ENCODE measurements around the gene CCDC12.
"Not testable (repeated sequence)": the region's sequence is repeated elsewhere in the genome, so short reads cannot be mapped to it uniquely, and the experiment has no call there.

Gene CCDC12

GRCh38 chr3:46972396-46972795 lies 4.1 kb downstream of the CCDC12 start:
- no peaks in the 10 kb centered on the region; the same call in 1 of the 2 replicates for H3K4me1 ChIP-seq (ENCODE audit: control insufficient read depth, insufficient read depth, low read length)
- H3K27ac ChIP-seq (ENCODE audit: low read depth, low read length) = no peak overlapping the region
- H3K9me3 ChIP-seq (ENCODE audit: control insufficient read depth, insufficient read depth, low read length) = no peaks in the 10 kb centered on the region
- no peaks in the 10 kb centered on the region for H3K27me3 ChIP-seq (ENCODE audit: control insufficient read depth, insufficient read depth, low read length)
- H3K9ac ChIP-seq (ENCODE audit: low read depth, low read length) = no peak overlapping the region
- H3K4me3 ChIP-seq (ENCODE audit: low read depth, low read length) = no peak overlapping the region
- H3K36me3 ChIP-seq (ENCODE audit: control insufficient read depth, insufficient read depth, low read length) = peaks cover 24% of the 10 kb centered on the region

GRCh38 chr3:46971742-46972141 lies 4.8 kb downstream of the CCDC12 start:
- Histone ChIP-seq H3K27ac (ENCODE audit: low read depth, low read length) (no peak overlapping the region), H3K36me3 (ENCODE audit: control insufficient read depth, insufficient read depth, low read length) (peaks cover 24% of the 10 kb centered on the region), H3K9ac (ENCODE audit: low read depth, low read length) (no peak overlapping the region), H3K4me1 (ENCODE audit: control insufficient read depth, insufficient read depth, low read length) (no peaks in the 10 kb centered on the region), H3K27me3 (ENCODE audit: control insufficient read depth, insufficient read depth, low read length) (no peaks in the 10 kb centered on the region), H3K4me3 (ENCODE audit: low read depth, low read length) (no peak overlapping the region), H3K9me3 (ENCODE audit: control insufficient read depth, insufficient read depth, low read length) (no peaks in the 10 kb centered on the region)

DNA sequence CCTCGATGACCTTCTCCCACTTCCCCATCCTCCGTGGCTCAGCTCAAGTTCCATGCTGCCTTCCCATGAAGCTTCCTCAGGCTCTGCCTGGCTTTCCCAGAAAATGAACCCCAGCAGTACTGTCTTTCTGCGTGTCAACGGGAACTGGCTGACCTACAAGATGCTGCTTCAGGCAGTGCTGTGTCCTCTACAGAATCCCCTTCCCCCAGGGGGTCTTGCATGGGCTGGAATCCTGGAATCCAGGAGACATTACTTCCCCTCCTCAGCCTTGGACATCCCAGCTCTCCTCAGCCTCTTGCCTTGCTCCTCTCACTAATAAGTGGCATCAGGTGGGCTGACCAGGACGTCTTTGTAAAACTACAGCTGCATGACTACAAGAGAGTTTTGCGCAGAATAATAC lies 5.4 kb downstream of the CCDC12 start:
- H3K9me3 ChIP-seq (ENCODE audit: control insufficient read depth, insufficient read depth, low read length) = no peaks in the 10 kb centered on the region
- no peaks in the 10 kb centered on the region for H3K4me1 ChIP-seq (ENCODE audit: control insufficient read depth, insufficient read depth, low read length)
- H3K27me3 ChIP-seq (ENCODE audit: control insufficient read depth, insufficient read depth, low read length) = no peaks in the 10 kb centered on the region
- H3K4me3 ChIP-seq (ENCODE audit: low read depth, low read length) = no peak overlapping the region
- H3K9ac ChIP-seq (ENCODE audit: low read depth, low read length) = no peak overlapping the region
- H3K36me3 ChIP-seq (ENCODE audit: control insufficient read depth, insufficient read depth, low read length) = peaks cover 24% of the 10 kb centered on the region
- H3K27ac ChIP-seq (ENCODE audit: low read depth, low read length) = no peak overlapping the region

DNA sequence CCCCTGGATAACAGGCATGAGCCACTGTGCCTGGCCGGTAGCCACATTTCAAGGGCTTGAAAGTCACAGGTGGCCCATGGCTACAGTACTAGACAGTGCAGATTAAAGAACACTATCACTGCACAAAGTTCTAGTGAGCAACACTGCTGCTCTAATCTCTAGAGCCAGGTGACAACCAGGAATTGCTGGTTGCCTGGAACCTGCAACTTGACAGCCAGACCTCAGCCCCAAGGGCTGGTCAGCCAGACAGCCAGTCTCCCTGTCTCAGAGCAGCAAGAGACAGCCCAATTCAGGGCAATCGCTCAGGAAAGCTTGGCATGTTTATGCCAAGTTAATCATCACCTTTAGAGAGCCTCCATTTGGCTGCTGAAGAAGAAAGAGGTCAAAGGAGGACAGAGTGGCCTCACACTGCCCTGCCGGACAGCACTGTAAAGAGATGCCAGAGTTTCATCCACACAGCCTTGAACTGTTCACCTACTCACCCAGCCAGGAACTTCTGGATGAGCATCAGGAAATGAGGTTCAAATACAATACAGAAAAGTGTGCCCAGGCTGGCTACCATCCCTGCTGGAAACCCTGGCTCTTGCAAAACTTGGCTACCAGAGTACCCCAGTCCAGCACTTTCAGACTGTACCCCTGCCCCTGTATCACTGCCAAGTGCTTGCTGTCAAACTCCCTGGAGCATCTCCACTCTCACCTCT lies 6.0 kb downstream of the CCDC12 start:
- H3K36me3 ChIP-seq (ENCODE audit: control insufficient read depth, insufficient read depth, low read length) = peaks cover 30% of the 10 kb centered on the region
- H3K9ac ChIP-seq (ENCODE audit: low read depth, low read length) = no peak overlapping the region
- no peaks in the 10 kb centered on the region for H3K4me1 ChIP-seq (ENCODE audit: control insufficient read depth, insufficient read depth, low read length)
- H3K4me3 ChIP-seq (ENCODE audit: low read depth, low read length) = no peak overlapping the region
- no peaks in the 10 kb centered on the region for H3K9me3 ChIP-seq (ENCODE audit: control insufficient read depth, insufficient read depth, low read length)
- no peaks in the 10 kb centered on the region for H3K27me3 ChIP-seq (ENCODE audit: control insufficient read depth, insufficient read depth, low read length)
- no peak overlapping the region for H3K27ac ChIP-seq (ENCODE audit: low read depth, low read length)

- 0 out of 2 replicates have a peak, but pooled peaks cover 4% of the 10 kb centered on the region for H3K4me1 ChIP-seq (ENCODE audit: control insufficient read depth, insufficient read depth, low read length)
- no peaks in the 10 kb centered on the region for H3K27me3 ChIP-seq (ENCODE audit: control insufficient read depth, insufficient read depth, low read length)
- no peak overlapping the region for H3K4me3 ChIP-seq (ENCODE audit: low read depth, low read length)
- H3K36me3 ChIP-seq (ENCODE audit: control insufficient read depth, insufficient read depth, low read length) = peaks cover 28% of the 10 kb centered on the region
- no peak overlapping the region for H3K9ac ChIP-seq (ENCODE audit: low read depth, low read length)
- H3K9me3 ChIP-seq (ENCODE audit: control insufficient read depth, insufficient read depth, low read length) = no peaks in the 10 kb centered on the region
- no peak overlapping the region for H3K27ac ChIP-seq (ENCODE audit: low read depth, low read length)
Measured at GRCh38 chr3:46968783-46969428, 7.6 kb downstream of the CCDC12 start.

GRCh38 chr3:46966811-46967210 lies 9.7 kb downstream of the CCDC12 start:
- Histone ChIP-seq H3K4me1 (ENCODE audit: control insufficient read depth, insufficient read depth, low read length) (0 out of 2 replicates have a peak, but pooled peaks cover 4% of the 10 kb centered on the region), H3K4me3 (ENCODE audit: low read depth, low read length) (no peak overlapping the region), H3K27ac (ENCODE audit: low read depth, low read length) (no peak overlapping the region), H3K27me3 (ENCODE audit: control insufficient read depth, insufficient read depth, low read length) (no peaks in the 10 kb centered on the region), H3K9me3 (ENCODE audit: control insufficient read depth, insufficient read depth, low read length) (peaks cover 4% of the 10 kb centered on the region; the same call in 1 of the 2 replicates), H3K9ac (ENCODE audit: low read depth, low read length) (no peak overlapping the region), H3K36me3 (ENCODE audit: control insufficient read depth, insufficient read depth, low read length) (peaks cover 32% of the 10 kb centered on the region)

DNA sequence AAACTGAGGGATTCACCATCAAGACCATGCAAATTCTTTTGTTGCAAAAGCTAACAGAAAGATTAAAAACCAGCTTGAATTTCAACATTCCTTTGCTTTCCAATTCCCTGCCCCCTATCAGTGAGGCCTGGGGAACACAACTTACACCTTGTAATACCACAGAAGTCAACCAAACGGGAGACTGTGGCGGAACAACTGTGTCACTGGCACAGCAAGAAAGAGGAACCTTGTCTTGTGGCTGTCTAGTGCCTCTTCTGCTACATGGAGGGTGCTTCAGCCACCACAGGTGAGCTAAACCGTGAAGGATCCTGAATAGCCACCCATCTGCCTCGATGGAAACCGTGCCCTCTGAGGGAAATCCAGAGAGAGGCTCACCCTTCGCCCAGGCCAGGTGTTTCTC lies 11.4 kb downstream of the CCDC12 start:
- Histone ChIP-seq H3K9ac (ENCODE audit: low read depth, low read length) (no peak overlapping the region), H3K9me3 (ENCODE audit: control insufficient read depth, insufficient read depth, low read length) (peaks cover 4% of the 10 kb centered on the region; the same call in 1 of the 2 replicates), H3K4me3 (ENCODE audit: low read depth, low read length) (no peak overlapping the region; the same call in 1 of the 2 replicates), H3K4me1 (ENCODE audit: control insufficient read depth, insufficient read depth, low read length) (peaks cover 11% of the 10 kb centered on the region), H3K36me3 (ENCODE audit: control insufficient read depth, insufficient read depth, low read length) (peaks cover 18% of the 10 kb centered on the region), H3K27ac (ENCODE audit: low read depth, low read length) (peak overlapping the region; percentile 51), H3K27me3 (ENCODE audit: control insufficient read depth, insufficient read depth, low read length) (no peaks in the 10 kb centered on the region)

- H3K27ac ChIP-seq (ENCODE audit: low read depth, low read length); H3K9ac ChIP-seq (ENCODE audit: low read depth, low read length); H3K27me3 ChIP-seq (ENCODE audit: control insufficient read depth, insufficient read depth, low read length); H3K4me3 ChIP-seq (ENCODE audit: low read depth, low read length); H3K9me3 ChIP-seq (ENCODE audit: control insufficient read depth, insufficient read depth, low read length): not testable (repeated sequence)
- H3K4me1 ChIP-seq (ENCODE audit: control insufficient read depth, insufficient read depth, low read length) = peaks cover 13% of the 10 kb centered on the region
- peaks cover 18% of the 10 kb centered on the region for H3K36me3 ChIP-seq (ENCODE audit: control insufficient read depth, insufficient read depth, low read length)
Measured at GRCh38 chr3:46964038-46964590, 12.4 kb downstream of the CCDC12 start.

DNA sequence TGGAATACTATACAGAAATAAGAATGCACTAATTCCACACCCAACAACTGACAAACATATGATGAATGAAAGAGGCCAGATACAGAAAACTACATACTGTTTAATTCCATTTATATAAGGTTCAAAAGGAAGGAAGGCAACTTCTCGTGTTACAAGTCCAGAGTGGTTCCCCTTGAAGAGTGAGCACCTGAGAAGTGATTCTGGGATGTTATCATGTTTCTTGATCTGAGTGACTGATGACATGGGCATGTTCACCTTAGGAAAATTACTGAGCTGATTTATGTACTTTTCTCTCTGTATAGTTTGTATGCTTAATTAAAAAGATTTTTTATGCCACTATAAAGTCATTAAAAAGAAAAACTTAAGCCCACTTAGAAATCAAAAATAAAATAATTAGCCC lies 13.6 kb downstream of the CCDC12 start:
- Histone ChIP-seq H3K27ac (ENCODE audit: low read depth, low read length) (no peak overlapping the region), H3K36me3 (ENCODE audit: control insufficient read depth, insufficient read depth, low read length) (peaks cover 18% of the 10 kb centered on the region)

DNA sequence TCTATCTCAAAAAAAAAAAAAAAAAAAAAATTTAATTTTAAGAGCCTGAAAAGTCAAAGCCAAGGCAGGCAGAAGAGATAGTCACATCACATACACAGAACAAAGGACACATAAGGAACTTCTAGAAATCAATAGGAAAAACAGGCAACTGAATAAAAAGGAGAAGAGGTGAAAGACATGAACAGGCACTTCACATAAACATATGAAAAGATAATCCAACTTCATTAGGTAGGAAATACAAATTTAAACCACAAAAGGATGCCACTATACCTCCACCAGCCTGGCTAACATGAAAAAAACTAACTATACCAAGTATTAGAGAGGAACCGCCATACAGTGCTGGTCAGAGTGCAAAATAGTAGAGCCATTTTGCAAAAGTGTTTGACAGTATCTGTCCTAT lies 14.1 kb downstream of the CCDC12 start:
- Histone ChIP-seq H3K4me1 (ENCODE audit: control insufficient read depth, insufficient read depth, low read length) (peaks cover 13% of the 10 kb centered on the region), H3K36me3 (ENCODE audit: control insufficient read depth, insufficient read depth, low read length) (peaks cover 18% of the 10 kb centered on the region), H3K27me3 (ENCODE audit: control insufficient read depth, insufficient read depth, low read length) (no peaks in the 10 kb centered on the region), H3K4me3 (ENCODE audit: low read depth, low read length) (no peak overlapping the region), H3K9ac (ENCODE audit: low read depth, low read length) (no peak overlapping the region), H3K9me3 (ENCODE audit: control insufficient read depth, insufficient read depth, low read length) (peaks cover 4% of the 10 kb centered on the region; the same call in 1 of the 2 replicates), H3K27ac (ENCODE audit: low read depth, low read length) (no peak overlapping the region)

More for the DNA sequence above, 13.6 kb downstream of the CCDC12 start:
- H3K4me3 ChIP-seq (ENCODE audit: low read depth, low read length) = no peak overlapping the region
- peaks cover 13% of the 10 kb centered on the region for H3K4me1 ChIP-seq (ENCODE audit: control insufficient read depth, insufficient read depth, low read length)
- no peaks in the 10 kb centered on the region for H3K27me3 ChIP-seq (ENCODE audit: control insufficient read depth, insufficient read depth, low read length)
- H3K9me3 ChIP-seq (ENCODE audit: control insufficient read depth, insufficient read depth, low read length) = peaks cover 4% of the 10 kb centered on the region; the same call in 1 of the 2 replicates
- no peak overlapping the region for H3K9ac ChIP-seq (ENCODE audit: low read depth, low read length)

DNA sequence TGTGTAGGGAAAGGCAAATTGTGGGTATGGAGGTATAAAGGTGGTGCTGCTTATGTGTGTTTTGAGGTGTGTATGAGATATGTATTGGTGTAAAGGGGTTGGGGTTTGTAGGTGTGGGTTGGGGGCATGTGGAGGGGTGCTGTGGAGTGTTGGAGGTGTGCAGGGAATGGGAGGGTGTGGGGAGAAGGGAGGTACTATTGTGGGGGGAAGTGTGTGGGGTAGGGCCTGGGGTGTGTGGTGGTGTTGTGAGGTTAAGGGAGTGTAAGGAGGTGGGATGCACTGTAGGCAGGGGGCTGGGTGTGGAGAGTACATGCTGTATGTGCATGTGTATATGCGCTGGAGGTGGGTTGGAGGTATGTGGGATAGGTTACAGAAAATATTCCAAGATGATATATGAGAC lies 15.7 kb downstream of the CCDC12 start:
- peak overlapping the region; percentile 57 for H3K27ac ChIP-seq (ENCODE audit: low read depth, low read length)
- H3K27me3 ChIP-seq (ENCODE audit: control insufficient read depth, insufficient read depth, low read length) = no peaks in the 10 kb centered on the region
- H3K4me1 ChIP-seq (ENCODE audit: control insufficient read depth, insufficient read depth, low read length) = peaks cover 13% of the 10 kb centered on the region
- H3K36me3 ChIP-seq (ENCODE audit: control insufficient read depth, insufficient read depth, low read length) = peaks cover 16% of the 10 kb centered on the region
- no peak overlapping the region for H3K4me3 ChIP-seq (ENCODE audit: low read depth, low read length)
- H3K9me3 ChIP-seq (ENCODE audit: control insufficient read depth, insufficient read depth, low read length) = peaks cover 4% of the 10 kb centered on the region; the same call in 1 of the 2 replicates
- H3K9ac ChIP-seq (ENCODE audit: low read depth, low read length) = no peak overlapping the region

All from HUES48 (cell line).